HEK293 (cell line): ENCODE results near the gene SLC6A3.
A peak's percentile ranks its signal among the peaks of the same experiment; 100 is the strongest.

Source experiments
- CTCF ChIA-PET: fragments of 350-600 bp; formaldehyde crosslinking; extraction: SDS; loops from one replicate; lab custom pipeline; 2021; ENCODE audit warnings: antibody characterized with exemption; lab: Yijun Ruan, JAX
- POLR2A ChIA-PET: fragments of 300-600 bp; formaldehyde crosslinking; extraction: SDS; loops from one replicate; lab custom pipeline; 2020; ENCODE audit warnings: antibody characterized with exemption, inconsistent platforms; lab: Yijun Ruan, JAX
- H3K27ac ChIP-seq: fragments of 200-500 bp; sonication (Bioruptor generic); 2 replicates; pipeline ENCODE4 v1.5.1; 2014; ENCODE audit warnings: low read depth, low read length, control low read depth, inconsistent platforms; ENCODE audit errors: extremely low read depth
- H3K36me3 ChIP-seq, 2 experiments: fragments of 200-500 bp in 1 of 2; sonication (Bioruptor generic) in 1 of 2; 1 replicate in 1 of 2; 2 replicates in 1 of 2; pipeline ENCODE4 v1.5.1; 2014 to 2017; ENCODE audit warnings: inconsistent platforms in 2 of 2, low read length in 2 of 2; ENCODE audit not compliant: control insufficient read depth in 2 of 2, insufficient read depth in 1 of 2
- H3K4me1 ChIP-seq: fragments of 200-500 bp; sonication (Bioruptor generic); 2 replicates; pipeline ENCODE4 v1.5.1; 2014; ENCODE audit warnings: mild to moderate bottlenecking, low read length, inconsistent platforms; ENCODE audit not compliant: control insufficient read depth, insufficient read depth
- H3K4me3 ChIP-seq: 2 replicates; pipeline ENCODE4 v1.5.1; 2011; ENCODE audit warnings: low read depth, mild to moderate bottlenecking, control low read depth, low read length, moderate library complexity
- H3K9me3 ChIP-seq: fragments of 200-500 bp; sonication (Bioruptor generic); 2 replicates; pipeline ENCODE4 v1.5.1; 2014; ENCODE audit warnings: low read depth, low read length, inconsistent platforms; ENCODE audit not compliant: control insufficient read depth, insufficient read depth
- GLIS1 ChIP-seq: fragments of 450-650 bp; formaldehyde crosslinking; IDR thresholded peaks from 2 replicates; pipeline ENCODE4 v1.5.1; 2016; ENCODE audit warnings: missing biosample characterization, missing genetic modification characterization
- GLIS2 ChIP-seq: fragments of 450-650 bp; formaldehyde crosslinking; IDR thresholded peaks from 2 replicates; pipeline ENCODE4 v1.5.1; 2016; ENCODE audit warnings: missing biosample characterization, missing genetic modification characterization
- HOXD13 ChIP-seq: sonication (generic); formaldehyde crosslinking; IDR thresholded peaks from 2 replicates; pipeline ENCODE4 v1.8.0; 2022; ENCODE audit warnings: missing genetic modification reagents, borderline replicate concordance
- IKZF3 ChIP-seq: fragments of 450-650 bp; IDR thresholded peaks from 2 replicates; pipeline ENCODE4 v1.5.0; 2018; ENCODE audit warnings: missing biosample characterization, mild to moderate bottlenecking, missing genetic modification characterization, moderate library complexity
- KLF1 ChIP-seq: fragments of 450-650 bp; formaldehyde crosslinking; IDR thresholded peaks from 2 replicates; pipeline ENCODE4 v1.5.1; 2016; ENCODE audit warnings: missing biosample characterization, missing genetic modification characterization
- KLF10 ChIP-seq: fragments of 450-650 bp; IDR thresholded peaks from 2 replicates; pipeline ENCODE4 v1.5.1; 2018; ENCODE audit warnings: missing biosample characterization, mild to moderate bottlenecking, missing genetic modification characterization
- KLF17 ChIP-seq: fragments of 450-650 bp; formaldehyde crosslinking; IDR thresholded peaks from 2 replicates; pipeline ENCODE4 v1.5.1; 2016; ENCODE audit warnings: missing biosample characterization, missing genetic modification characterization
- MEIS1 ChIP-seq: sonication (generic); formaldehyde crosslinking; IDR thresholded peaks from 2 replicates; pipeline ENCODE4 v1.8.1; 2022; ENCODE audit warnings: missing genetic modification reagents, mild to moderate bottlenecking, borderline replicate concordance
- OVOL3 ChIP-seq: fragments of 450-650 bp; formaldehyde crosslinking; IDR thresholded peaks from 2 replicates; pipeline ENCODE4 v1.5.1; 2016; ENCODE audit warnings: missing biosample characterization, missing genetic modification characterization
- PRDM6 ChIP-seq: fragments of 450-650 bp; formaldehyde crosslinking; IDR thresholded peaks from 2 replicates; pipeline ENCODE4 v1.5.1; 2017; ENCODE audit warnings: missing biosample characterization, missing genetic modification characterization
- YY2 ChIP-seq: fragments of 450-650 bp; formaldehyde crosslinking; IDR thresholded peaks from 2 replicates; pipeline ENCODE4 v1.5.1; 2016; ENCODE audit warnings: missing biosample characterization, missing genetic modification characterization
- ZBTB17 ChIP-seq: fragments of 450-650 bp; formaldehyde crosslinking; IDR thresholded peaks from 2 replicates; pipeline ENCODE4 v1.5.1; 2016; ENCODE audit warnings: missing biosample characterization, missing genetic modification characterization
- ZFP3 ChIP-seq: fragments of 450-650 bp; formaldehyde crosslinking; IDR thresholded peaks from 2 replicates; pipeline ENCODE4 v1.5.1; 2016; ENCODE audit warnings: low read depth, missing biosample characterization, missing genetic modification characterization
- ZFP41 ChIP-seq: fragments of 450-650 bp; formaldehyde crosslinking; IDR thresholded peaks from 2 replicates; pipeline ENCODE4 v1.5.1; 2016; ENCODE audit warnings: missing biosample characterization, missing genetic modification characterization, borderline replicate concordance
- ZIC2 ChIP-seq: fragments of 450-650 bp; formaldehyde crosslinking; IDR thresholded peaks from 2 replicates; pipeline ENCODE4 v1.5.1; 2016; ENCODE audit warnings: missing biosample characterization, missing genetic modification characterization
- ZNF140 ChIP-seq: fragments of 450-650 bp; formaldehyde crosslinking; IDR thresholded peaks from 2 replicates; pipeline ENCODE4 v1.5.1; 2016; ENCODE audit warnings: missing biosample characterization, missing genetic modification characterization
- ZNF16 ChIP-seq: fragments of 450-650 bp; formaldehyde crosslinking; IDR thresholded peaks from 2 replicates; pipeline ENCODE4 v1.5.1; 2016; ENCODE audit warnings: low read depth, missing biosample characterization, missing genetic modification characterization
- ZNF174 ChIP-seq: fragments of 450-650 bp; formaldehyde crosslinking; IDR thresholded peaks from 2 replicates; pipeline ENCODE4 v1.5.0; 2017; ENCODE audit warnings: missing biosample characterization, mild to moderate bottlenecking, missing genetic modification characterization
- ZNF266 ChIP-seq: fragments of 450-650 bp; formaldehyde crosslinking; IDR thresholded peaks from 2 replicates; pipeline ENCODE4 v1.5.1; 2016; ENCODE audit warnings: missing biosample characterization, missing genetic modification characterization, low read depth
- ZNF335 ChIP-seq: fragments of 450-650 bp; formaldehyde crosslinking; conservative IDR thresholded peaks from 2 replicates; pipeline ENCODE4 v1.5.1; 2016; ENCODE audit warnings: missing biosample characterization, missing genetic modification characterization
- ZNF626 ChIP-seq: fragments of 450-650 bp; sonication (Bioruptor Pico); formaldehyde crosslinking; IDR thresholded peaks from 2 replicates; pipeline ENCODE4 v1.5.1; 2018; ENCODE audit warnings: missing biosample characterization, missing genetic modification characterization, inconsistent platforms
- ZNF677 ChIP-seq: fragments of 450-650 bp; IDR thresholded peaks from 2 replicates; pipeline ENCODE4 v1.5.0; 2018; ENCODE audit warnings: missing biosample characterization, mild to moderate bottlenecking, missing genetic modification characterization, moderate library complexity
- ZNF76 ChIP-seq: fragments of 450-650 bp; formaldehyde crosslinking; IDR thresholded peaks from 2 replicates; pipeline ENCODE4; 2016; ENCODE audit warnings: low read depth, missing biosample characterization, missing genetic modification characterization, borderline replicate concordance
- ZNF791 ChIP-seq: fragments of 450-650 bp; formaldehyde crosslinking; IDR thresholded peaks from 2 replicates; pipeline ENCODE4 v1.5.1; 2016; ENCODE audit warnings: missing biosample characterization, missing genetic modification characterization
- TF ChIP-seq, protein P1 (sequence below): fragments of 450-650 bp; formaldehyde crosslinking; IDR thresholded peaks from 2 replicates; pipeline ENCODE4; 2016; ENCODE audit warnings: missing biosample characterization, missing genetic modification characterization
- TF ChIP-seq, protein P2 (sequence below): fragments of 450-650 bp; formaldehyde crosslinking; IDR thresholded peaks from 2 replicates; pipeline ENCODE4 v1.5.1; 2016; ENCODE audit warnings: missing biosample characterization, missing genetic modification characterization
- TF ChIP-seq, protein P3 (sequence below): fragments of 450-650 bp; formaldehyde crosslinking; IDR thresholded peaks from 2 replicates; pipeline ENCODE4 v1.5.1; 2016; ENCODE audit warnings: missing biosample characterization, missing genetic modification characterization

SLC6A3 gene

GRCh38 chr5:1437226-1437829 lies 7.9 kb downstream of the SLC6A3 start:
- no peaks in the 10 kb centered on the region for H3K9me3 ChIP-seq
- no peak overlapping the region for H3K4me3 ChIP-seq
- TF ChIP-seq ZIC2 (tag by site-specific recombination), result peak; percentile 71
- peak; percentile 33; the same call in 1 of the 2 replicates for TF ChIP-seq KLF1 (tag by site-specific recombination)
- TF ChIP-seq ZNF335 (tag by site-specific recombination), result peak; percentile 57
- TF ChIP-seq KLF17 (tag by site-specific recombination), result 0 out of 2 replicates have a peak, but pooled peaks have one; percentile 34
- TF ChIP-seq ZNF791, result no peak
- no peaks in the 10 kb centered on the region for H3K4me1 ChIP-seq
- H3K36me3 ChIP-seq, result peaks cover 0 to 11% of the 10 kb centered on the region in 2 experiments; a peak in 1 of 3 replicates
- no peak overlapping the region for H3K27ac ChIP-seq
- CTCF ChIA-PET, result interaction anchor here (1.0 to 1.8 kb wide), 4 partner anchors 18 to 263 kb away, joined by 4 to 7 read pairs (median 5); no protein-coding TSS in a partner anchor
- POLR2A ChIA-PET, result no interaction called here

DNA sequence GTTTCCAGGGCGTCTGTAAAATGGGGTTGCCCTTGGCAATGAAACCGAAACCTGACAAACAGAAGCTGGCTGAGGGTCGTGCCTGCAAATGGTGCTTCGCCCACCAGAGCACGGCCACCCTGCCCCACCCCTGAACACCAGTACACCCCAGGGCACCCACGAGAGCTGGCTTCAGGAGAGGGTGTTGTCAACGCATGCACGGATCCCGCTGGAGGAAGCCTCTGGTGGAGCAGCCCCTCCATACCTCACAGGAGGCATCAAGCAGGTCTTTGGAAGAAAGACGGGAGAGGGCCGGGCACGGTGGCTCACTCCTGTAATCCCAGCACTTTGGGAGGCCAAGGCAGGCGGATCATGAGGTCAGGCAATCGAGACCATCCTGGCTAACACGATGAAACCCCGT lies 8.6 kb downstream of the SLC6A3 start:
- CTCF ChIA-PET, result no interaction called here
- Histone ChIP-seq H3K9me3 (no peaks in the 10 kb centered on the region), H3K4me3 (no peak overlapping the region), H3K27ac (no peak overlapping the region), H3K4me1 (no peaks in the 10 kb centered on the region)
- POLR2A ChIA-PET, result no interaction called here
- TF ChIP-seq, protein P1, sequence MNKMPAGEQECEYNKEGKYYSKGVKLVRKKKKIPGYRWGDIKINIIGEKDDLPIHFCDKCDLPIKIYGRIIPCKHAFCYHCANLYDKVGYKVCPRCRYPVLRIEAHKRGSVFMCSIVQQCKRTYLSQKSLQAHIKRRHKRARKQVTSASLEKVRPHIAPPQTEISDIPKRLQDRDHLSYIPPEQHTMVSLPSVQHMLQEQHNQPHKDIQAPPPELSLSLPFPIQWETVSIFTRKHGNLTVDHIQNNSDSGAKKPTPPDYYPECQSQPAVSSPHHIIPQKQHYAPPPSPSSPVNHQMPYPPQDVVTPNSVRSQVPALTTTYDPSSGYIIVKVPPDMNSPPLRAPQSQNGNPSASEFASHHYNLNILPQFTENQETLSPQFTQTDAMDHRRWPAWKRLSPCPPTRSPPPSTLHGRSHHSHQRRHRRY (tag by site-specific recombination), result no peak
- TF ChIP-seq GLIS1 (tag by site-specific recombination), result no peak
- TF ChIP-seq MEIS1, result no peak
- no peak for TF ChIP-seq ZNF16 (tag by site-specific recombination)
- no peak for TF ChIP-seq OVOL3 (tag by site-specific recombination)
- TF ChIP-seq PRDM6 (tag by site-specific recombination), result no peak
- no peak for TF ChIP-seq ZNF677
- TF ChIP-seq, protein P2, sequence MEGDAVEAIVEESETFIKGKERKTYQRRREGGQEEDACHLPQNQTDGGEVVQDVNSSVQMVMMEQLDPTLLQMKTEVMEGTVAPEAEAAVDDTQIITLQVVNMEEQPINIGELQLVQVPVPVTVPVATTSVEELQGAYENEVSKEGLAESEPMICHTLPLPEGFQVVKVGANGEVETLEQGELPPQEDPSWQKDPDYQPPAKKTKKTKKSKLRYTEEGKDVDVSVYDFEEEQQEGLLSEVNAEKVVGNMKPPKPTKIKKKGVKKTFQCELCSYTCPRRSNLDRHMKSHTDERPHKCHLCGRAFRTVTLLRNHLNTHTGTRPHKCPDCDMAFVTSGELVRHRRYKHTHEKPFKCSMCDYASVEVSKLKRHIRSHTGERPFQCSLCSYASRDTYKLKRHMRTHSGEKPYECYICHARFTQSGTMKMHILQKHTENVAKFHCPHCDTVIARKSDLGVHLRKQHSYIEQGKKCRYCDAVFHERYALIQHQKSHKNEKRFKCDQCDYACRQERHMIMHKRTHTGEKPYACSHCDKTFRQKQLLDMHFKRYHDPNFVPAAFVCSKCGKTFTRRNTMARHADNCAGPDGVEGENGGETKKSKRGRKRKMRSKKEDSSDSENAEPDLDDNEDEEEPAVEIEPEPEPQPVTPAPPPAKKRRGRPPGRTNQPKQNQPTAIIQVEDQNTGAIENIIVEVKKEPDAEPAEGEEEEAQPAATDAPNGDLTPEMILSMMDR (tag by site-specific recombination), result no peak
- TF ChIP-seq KLF10, result no peak
- no peak for TF ChIP-seq ZNF174 (tag by site-specific recombination)
- TF ChIP-seq ZBTB17 (tag by site-specific recombination), result no peak
- TF ChIP-seq, all 188 proteins: peak for 0
- H3K36me3 ChIP-seq, result peaks cover 0 to 11% of the 10 kb centered on the region in 2 experiments; a peak in 1 of 3 replicates

DNA sequence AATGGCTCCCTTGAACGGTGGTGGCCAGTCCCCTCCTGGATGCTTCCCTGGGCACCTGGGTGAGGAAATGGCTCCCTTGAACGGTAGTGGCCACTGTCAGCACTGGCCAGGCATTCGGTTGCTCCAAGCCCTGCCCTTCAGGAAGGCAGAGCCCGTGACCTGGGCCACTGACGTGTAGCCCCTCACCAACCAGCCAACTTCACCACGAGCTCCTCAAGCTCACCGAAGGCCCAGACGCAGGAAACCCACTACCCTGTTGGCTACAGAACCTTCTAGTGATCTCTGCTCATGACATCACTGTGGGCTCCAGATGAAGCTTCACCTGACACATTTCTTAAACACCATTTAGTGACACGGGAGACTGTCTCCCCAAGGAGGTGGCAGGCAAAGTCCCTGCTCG lies 9.2 kb downstream of the SLC6A3 start:
- CTCF ChIA-PET, result no interaction called here
- no peaks in the 10 kb centered on the region for H3K9me3 ChIP-seq
- TF ChIP-seq ZNF626 (tag by site-specific recombination) (no peak), GLIS2 (tag by site-specific recombination) (no peak), ZNF140 (tag by site-specific recombination) (no peak), ZFP41 (tag by site-specific recombination) (no peak), IKZF3 (tag by site-specific recombination) (no peak), OVOL3 (tag by site-specific recombination) (no peak), YY2 (no peak), ZFP3 (tag by site-specific recombination) (no peak), ZNF266 (tag by site-specific recombination) (no peak), HOXD13 (no peak), ZNF76 (tag by site-specific recombination) (no peak)
- TF ChIP-seq, protein P3, sequence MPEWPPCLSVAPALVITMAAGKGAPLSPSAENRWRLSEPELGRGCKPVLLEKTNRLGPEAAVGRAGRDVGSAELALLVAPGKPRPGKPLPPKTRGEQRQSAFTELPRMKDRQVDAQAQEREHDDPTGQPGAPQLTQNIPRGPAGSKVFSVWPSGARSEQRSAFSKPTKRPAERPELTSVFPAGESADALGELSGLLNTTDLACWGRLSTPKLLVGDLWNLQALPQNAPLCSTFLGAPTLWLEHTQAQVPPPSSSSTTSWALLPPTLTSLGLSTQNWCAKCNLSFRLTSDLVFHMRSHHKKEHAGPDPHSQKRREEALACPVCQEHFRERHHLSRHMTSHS, result no peak

More for the DNA sequence above, 9.2 kb downstream of the SLC6A3 start:
- H3K36me3 ChIP-seq, result peaks cover 0 to 8% of the 10 kb centered on the region in 2 experiments; a peak in 1 of 3 replicates
- POLR2A ChIA-PET, result no interaction called here
- H3K4me3 ChIP-seq, result no peak overlapping the region
- H3K27ac ChIP-seq, result no peak overlapping the region
- no peaks in the 10 kb centered on the region for H3K4me1 ChIP-seq
